H9 (cell line): Measurements from ENCODE around the gene MTA3. TPM values are rescaled to one million over a fixed set of nuclear protein-coding genes. Genes with fewer than 3 reads are reported as not detected.
A peak's percentile ranks its signal among the peaks of the same experiment; 100 is the strongest.

ENCODE experiments used
- DNase-seq: peaks from one replicate; pipeline ENCODE4 v3.0.0-alpha.2; 2017
- H2AFZ ChIP-seq: one replicate; pipeline ENCODE4 v1.6.1; 2013; ENCODE audit warnings: mild to moderate bottlenecking, low read length, control low read depth, moderate library complexity
- H2AK5ac ChIP-seq: 2 replicates; pipeline ENCODE4 v1.6.1; 2013; ENCODE audit warnings: low read length, control low read depth, mixed read lengths; ENCODE audit not compliant: insufficient read length
- H2BK120ac ChIP-seq: one replicate; pipeline ENCODE4 v1.6.1; 2013; ENCODE audit warnings: low read depth, mild to moderate bottlenecking, low read length, control low read depth, inconsistent platforms; ENCODE audit not compliant: poor library complexity, severe bottlenecking
- H2BK12ac ChIP-seq: 2 replicates; pipeline ENCODE4 v1.6.1; 2013; ENCODE audit warnings: low read length, control low read depth, mixed read lengths, low read depth; ENCODE audit not compliant: insufficient read length
- H2BK15ac ChIP-seq: 2 replicates; pipeline ENCODE4 v1.6.1; 2013; ENCODE audit warnings: low read depth, low read length, control low read depth
- H2BK20ac ChIP-seq: one replicate; pipeline ENCODE4 v1.6.1; 2013; ENCODE audit warnings: low read depth, mild to moderate bottlenecking, low read length, control low read depth, inconsistent platforms; ENCODE audit not compliant: poor library complexity, severe bottlenecking
- H2BK5ac ChIP-seq: 2 replicates; pipeline ENCODE4 v1.6.1; 2013; ENCODE audit warnings: low read length, control low read depth, mixed read lengths; ENCODE audit not compliant: insufficient read length
- H3K14ac ChIP-seq: 2 replicates; pipeline ENCODE4 v1.6.1; 2013; ENCODE audit warnings: low read length, control low read depth; ENCODE audit not compliant: insufficient read depth
- H3K18ac ChIP-seq: 2 replicates; pipeline ENCODE4 v1.6.1; 2013; ENCODE audit warnings: low read depth, mild to moderate bottlenecking, mixed read lengths, low read length, control low read depth; ENCODE audit not compliant: insufficient read length
- H3K23ac ChIP-seq: 2 replicates; pipeline ENCODE4 v1.6.1; 2013; ENCODE audit warnings: low read length, control low read depth, mixed read lengths, low read depth; ENCODE audit not compliant: insufficient read length
- H3K23me2 ChIP-seq: 2 replicates; pipeline ENCODE4 v1.6.1; 2013; ENCODE audit warnings: low read depth, mild to moderate bottlenecking, mixed read lengths, low read length, control low read depth; ENCODE audit not compliant: insufficient read length, poor library complexity, severe bottlenecking
- H3K27ac ChIP-seq: 2 replicates; pipeline ENCODE4 v1.5.1; 2013; ENCODE audit warnings: low read length, control low read depth, mixed read lengths, low read depth; ENCODE audit not compliant: insufficient read length
- H3K27me3 ChIP-seq: 2 replicates; pipeline ENCODE4 v1.6.1; 2013; ENCODE audit warnings: low read length, control low read depth, inconsistent platforms; ENCODE audit not compliant: insufficient read depth
- H3K4ac ChIP-seq: 2 replicates; pipeline ENCODE4 v1.6.1; 2013; ENCODE audit warnings: low read depth, mild to moderate bottlenecking, control low read depth, inconsistent platforms, low read length, moderate library complexity
- H3K4me1 ChIP-seq: 2 replicates; pipeline ENCODE4 v1.6.1; 2013; ENCODE audit warnings: low read length, control low read depth, inconsistent platforms; ENCODE audit not compliant: insufficient read depth
- H3K4me2 ChIP-seq: 2 replicates; pipeline ENCODE4 v1.6.1; 2013; ENCODE audit warnings: low read length, control low read depth, mixed read lengths; ENCODE audit not compliant: insufficient read length, insufficient read depth
- H3K56ac ChIP-seq: 2 replicates; pipeline ENCODE4 v1.6.1; 2013; ENCODE audit warnings: low read depth, mild to moderate bottlenecking, mixed read lengths, low read length, control low read depth; ENCODE audit not compliant: insufficient read length
- H3K79me1 ChIP-seq: 2 replicates; pipeline ENCODE4 v1.6.1; 2013; ENCODE audit warnings: low read depth, mild to moderate bottlenecking, moderate library complexity, low read length, control low read depth, inconsistent platforms; ENCODE audit not compliant: insufficient read depth, poor library complexity, severe bottlenecking
- H3K79me2 ChIP-seq: 2 replicates; pipeline ENCODE4 v1.6.1; 2013; ENCODE audit warnings: low read length, control low read depth, inconsistent platforms; ENCODE audit not compliant: insufficient read depth
- H3K9ac ChIP-seq: 2 replicates; pipeline ENCODE4 v1.6.1; 2013; ENCODE audit warnings: low read length, control low read depth, mixed read lengths; ENCODE audit not compliant: insufficient read length; ENCODE audit errors: extremely low read depth
- H3K9me3 ChIP-seq: one replicate; pipeline ENCODE4 v1.6.1; 2013; ENCODE audit warnings: low read depth, low read length, inconsistent platforms; ENCODE audit not compliant: control insufficient read depth
- H3T11ph ChIP-seq: one replicate; pipeline ENCODE4 v1.6.1; 2013; ENCODE audit warnings: mild to moderate bottlenecking, low read length, control low read depth, inconsistent platforms
- H4K20me1 ChIP-seq: one replicate; pipeline ENCODE4 v1.6.1; 2013; ENCODE audit not compliant: control insufficient read depth, insufficient read length, insufficient read depth
- H4K5ac ChIP-seq: 2 replicates; pipeline ENCODE4 v1.6.1; 2013; ENCODE audit warnings: low read depth, mild to moderate bottlenecking, mixed read lengths, low read length, control low read depth; ENCODE audit not compliant: insufficient read length
- H4K8ac ChIP-seq: replicated peaks from 2 replicates; pipeline ENCODE4 v1.6.1; 2013; ENCODE audit warnings: low read length, control low read depth, mixed read lengths, low read depth; ENCODE audit not compliant: insufficient read length
- H4K91ac ChIP-seq: 2 replicates; pipeline ENCODE4 v1.6.1; 2013; ENCODE audit warnings: low read depth, mild to moderate bottlenecking, moderate library complexity, mixed read lengths, low read length, control low read depth; ENCODE audit not compliant: insufficient read length
- H3K27ac Mint-ChIP-seq, 3 experiments: 2 replicates in 2 of 3; 3 replicates in 1 of 3; pipeline ENCODE4 v1.8.0; 2020 to 2021; ENCODE audit warnings: mixed read lengths in 3 of 3, mild to moderate bottlenecking in 1 of 3, moderate library complexity in 1 of 3
- H3K27me3 Mint-ChIP-seq: 2 replicates; pipeline ENCODE4 v1.8.0; 2021; ENCODE audit warnings: low read depth, mild to moderate bottlenecking, moderate library complexity, mixed read lengths
- H3K36me3 Mint-ChIP-seq, 3 experiments: 2 replicates in 2 of 3; 3 replicates in 1 of 3; pipeline ENCODE4 v1.8.0; 2020 to 2021; ENCODE audit warnings: low read depth in 3 of 3, mixed read lengths in 3 of 3; ENCODE audit not compliant: insufficient read depth in 1 of 3
- H3K4me1 Mint-ChIP-seq, 2 experiments: 2 replicates each; pipeline ENCODE4 v1.8.0; 2020; ENCODE audit warnings: mixed read lengths in 2 of 2
- H3K4me3 Mint-ChIP-seq, 2 experiments: 2 replicates in 1 of 2; 3 replicates in 1 of 2; pipeline ENCODE4 v1.8.0; 2020 to 2021; ENCODE audit warnings: mild to moderate bottlenecking in 2 of 2, mixed read lengths in 2 of 2, moderate library complexity in 1 of 2
- H3K9me3 Mint-ChIP-seq, 2 experiments: 2 replicates in 1 of 2; 3 replicates in 1 of 2; pipeline ENCODE4 v1.8.0; 2020; ENCODE audit warnings: mild to moderate bottlenecking in 2 of 2, mixed read lengths in 2 of 2, moderate library complexity in 1 of 2
- CTCF ChIP-seq: fragments of 200-600 bp; sonication (generic); conservative IDR thresholded peaks from 3 replicates; pipeline ENCODE4 v1.8.0; 2021; ENCODE audit warnings: antibody characterized with exemption, mild to moderate bottlenecking
- WGBS: extraction: QIAGEN DNeasy Blood & Tissue Kit; methylation state at CpG from one replicate; pipeline ENCODE4 v1.1.7; 2013; ENCODE audit warnings: missing lambda C conversion rate, low lambda C conversion rate, mixed read lengths; ENCODE audit not compliant: insufficient read length; ENCODE audit errors: extremely low coverage; 5-methylcytosine and 5-hydroxymethylcytosine counted together
- total RNA-seq: library from RNA; stranded (reverse); gene quantifications from 2 replicates; pipeline ENCODE4 v1.2.1, GENCODE V29; 2021

The MTA3 gene
- total RNA-seq, 1 experiment from 2014 or later = 253 TPM

GRCh38 chr2:42523341-42523740 lies 45.1 kb upstream of the MTA3 start:
- no peak overlapping the region for H3K4me2 ChIP-seq
- H3K27ac Mint-ChIP-seq = peak overlapping the region; percentile 15 to 95 (median 79); a peak in 6 of 7 replicates

More at GRCh38 chr2:42523341-42523740, 45.1 kb upstream of the MTA3 start:
- H2BK5ac ChIP-seq = no peak overlapping the region
- H3K79me2 ChIP-seq = no peaks in the 10 kb centered on the region
- Mint-ChIP-seq H3K4me3 (no peak overlapping the region), H3K4me1 (peaks cover 21 to 23% of the 10 kb centered on the region in 2 experiments), H3K27me3 (no peaks in the 10 kb centered on the region; the same call in 1 of the 2 replicates), H3K36me3 (peaks cover 0 to 4% (median 2%) of the 10 kb centered on the region in 3 experiments; a peak in 3 of 7 replicates), H3K9me3 (no peaks in the 10 kb centered on the region; a peak in 1 of 5 replicates)
- no peak overlapping the region for H2BK15ac ChIP-seq
- H4K8ac ChIP-seq = no peak overlapping the region
- H3K27ac ChIP-seq = no peak overlapping the region
- H3K56ac ChIP-seq = no peak overlapping the region
- H2AFZ ChIP-seq = no peak overlapping the region
- H3T11ph ChIP-seq = no peak overlapping the region
- no peak overlapping the region for H4K91ac ChIP-seq
- no peak overlapping the region for H4K5ac ChIP-seq
- TF ChIP-seq CTCF = no peak
- H3K23ac ChIP-seq = no peak overlapping the region
- no peak overlapping the region for H3K4ac ChIP-seq
- H3K23me2 ChIP-seq = no peaks in the 10 kb centered on the region
- H3K9me3 ChIP-seq = no peaks in the 10 kb centered on the region
- no peak overlapping the region for H3K18ac ChIP-seq
- no peak overlapping the region for H2BK20ac ChIP-seq
- H3K4me1 ChIP-seq = peaks cover 11% of the 10 kb centered on the region
- no CpG with 5 or more reads among the region's 13 CpGs for WGBS
- no peaks in the 10 kb centered on the region for H3K79me1 ChIP-seq
- no peaks in the 10 kb centered on the region for H4K20me1 ChIP-seq
- no peak overlapping the region for H2BK12ac ChIP-seq
- no peak overlapping the region for H2BK120ac ChIP-seq
- DNase-seq = peak; percentile 39
- H3K9ac ChIP-seq = no peak overlapping the region
- H3K14ac ChIP-seq = no peak overlapping the region; the same call in 1 of the 2 replicates
- H3K27me3 ChIP-seq = no peaks in the 10 kb centered on the region
- H2AK5ac ChIP-seq = no peak overlapping the region
